Esophagus (tissue), 2 donors: Measurements from ENCODE around the gene NEK1. TPM values are rescaled to one million over a fixed set of nuclear protein-coding genes. Genes with fewer than 3 reads are reported as not detected.

Experiments
- H3K27ac ChIP-seq, 2 donors: one replicate each; pipeline ENCODE4 v1.5.1; 2013; ENCODE audit warnings: low read depth in 2 of 2, mild to moderate bottlenecking in 2 of 2, inconsistent platforms in 1 of 2, low read length in 1 of 2, moderate library complexity in 1 of 2
- H3K27me3 ChIP-seq, 2 donors: one replicate each; pipeline ENCODE4 v1.6.1; 2013; ENCODE audit warnings: low read length in 2 of 2, control low read depth in 1 of 2, mild to moderate bottlenecking in 1 of 2; ENCODE audit not compliant: insufficient read depth in 2 of 2, control insufficient read depth in 1 of 2
- H3K36me3 ChIP-seq, 2 donors: one replicate each; pipeline ENCODE4 v1.6.1; 2013; ENCODE audit warnings: low read length in 1 of 2; ENCODE audit not compliant: control insufficient read depth in 2 of 2, insufficient read depth in 2 of 2
- H3K4me1 ChIP-seq, 2 donors: one replicate each; pipeline ENCODE4 v1.6.1; 2013; ENCODE audit warnings: low read length in 1 of 2; ENCODE audit not compliant: control insufficient read depth in 2 of 2, insufficient read depth in 2 of 2
- H3K4me3 ChIP-seq, 2 donors: one replicate each; pipeline ENCODE4 v1.5.1; 2013; ENCODE audit warnings: low read length in 2 of 2, mild to moderate bottlenecking in 2 of 2, low read depth in 1 of 2, moderate library complexity in 1 of 2
- H3K9me3 ChIP-seq, 2 donors: one replicate each; pipeline ENCODE4 v1.6.1; 2013; ENCODE audit warnings: mild to moderate bottlenecking in 2 of 2, low read depth in 1 of 2, low read length in 1 of 2, moderate library complexity in 1 of 2; ENCODE audit not compliant: control insufficient read depth in 2 of 2, insufficient read depth in 1 of 2
- WGBS, 2 donors: extraction: QIAGEN DNeasy Blood & Tissue Kit; methylation state at CpG; one replicate each; pipeline ENCODE4 v1.1.7; 2013; 5-methylcytosine and 5-hydroxymethylcytosine counted together
- polyA plus RNA-seq, 2 donors: library from polyadenylated mRNA; stranded (reverse); fragments of 200-250 nt; gene quantifications; one replicate each; pipeline ENCODE4 v1.2.3, GENCODE V29; 2013
- donor health status: healthy with polysubstance abuse.
- donor health status: Bipolar disorder and iron deficiency.

Gene NEK1
- polyA plus RNA-seq, 2 donors = 2.5 to 2.9 TPM

- peaks cover 0 to 2% of the 10 kb centered on the region in 2 donors for H3K36me3 ChIP-seq
- no peak overlapping the region for H3K4me3 ChIP-seq
- H3K27me3 ChIP-seq = no peaks in the 10 kb centered on the region
- H3K27ac ChIP-seq = no peak overlapping the region
- no peaks in the 10 kb centered on the region for H3K4me1 ChIP-seq
- H3K9me3 ChIP-seq = no peaks in the 10 kb centered on the region
These were observed 214.1 kb downstream of the NEK1 start for GRCh38 chr4:169398316-169398715.

- WGBS, 2 donors = 69 to 77% methylated on average over 2 of the region's 2 CpGs
- Histone ChIP-seq H3K4me1 (no peaks in the 10 kb centered on the region), H3K27ac (no peak overlapping the region), H3K9me3 (no peaks in the 10 kb centered on the region), H3K36me3 (peaks cover 0 to 2% of the 10 kb centered on the region in 2 donors), H3K4me3 (no peak overlapping the region), H3K27me3 (no peaks in the 10 kb centered on the region)
These were observed 214.6 kb downstream of the NEK1 start for GRCh38 chr4:169397762-169398161.

- Histone ChIP-seq H3K9me3 (peaks cover 0 to 3% of the 10 kb centered on the region in 2 donors), H3K27me3 (no peaks in the 10 kb centered on the region), H3K4me3 (no peak overlapping the region), H3K36me3 (no peaks in the 10 kb centered on the region), H3K27ac (no peak overlapping the region), H3K4me1 (no peaks in the 10 kb centered on the region)
- WGBS, 2 donors = 69 to 71% methylated on average over 3 of the region's 3 CpGs
These were observed 227.0 kb downstream of the NEK1 start for GRCh38 chr4:169385376-169385775.

- Histone ChIP-seq H3K9me3 (peaks cover 0 to 3% of the 10 kb centered on the region in 2 donors), H3K27ac (no peak overlapping the region)
These were observed 227.6 kb downstream of the NEK1 start for GRCh38 chr4:169384779-169385178.

GRCh38 chr4:169383724-169384123 lies 228.7 kb downstream of the NEK1 start:
- Histone ChIP-seq H3K36me3 (no peaks in the 10 kb centered on the region), H3K27ac (no peak overlapping the region), H3K4me1 (no peaks in the 10 kb centered on the region), H3K27me3 (no peaks in the 10 kb centered on the region), H3K9me3 (peaks cover 0 to 3% of the 10 kb centered on the region in 2 donors), H3K4me3 (no peak overlapping the region)
- WGBS, 2 donors = 54 to 62% methylated on average over 3 of the region's 3 CpGs

More at GRCh38 chr4:169384779-169385178, 227.6 kb downstream of the NEK1 start:
- Histone ChIP-seq H3K4me3 (no peak overlapping the region), H3K4me1 (no peaks in the 10 kb centered on the region), H3K27me3 (no peaks in the 10 kb centered on the region), H3K36me3 (no peaks in the 10 kb centered on the region)
- WGBS, 2 donors = 89 to 90% methylated on average over 3 of the region's 3 CpGs

- no peak overlapping the region for H3K4me3 ChIP-seq
- H3K4me1 ChIP-seq = no peaks in the 10 kb centered on the region
- H3K27me3 ChIP-seq = no peaks in the 10 kb centered on the region
- peaks cover 6 to 7% of the 10 kb centered on the region in 2 donors for H3K9me3 ChIP-seq
- no peaks in the 10 kb centered on the region for H3K36me3 ChIP-seq
- H3K27ac ChIP-seq = no peak overlapping the region
These were observed 232.7 kb downstream of the NEK1 start for GRCh38 chr4:169379688-169380087.

- Histone ChIP-seq H3K4me3 (no peak overlapping the region), H3K27me3 (no peaks in the 10 kb centered on the region), H3K4me1 (no peaks in the 10 kb centered on the region), H3K27ac (no peak overlapping the region), H3K9me3 (peaks cover 3 to 7% of the 10 kb centered on the region in 2 donors), H3K36me3 (no peaks in the 10 kb centered on the region)
These were observed 235.0 kb downstream of the NEK1 start for GRCh38 chr4:169377367-169377766.

- Histone ChIP-seq H3K36me3 (no peaks in the 10 kb centered on the region), H3K4me1 (no peaks in the 10 kb centered on the region), H3K27me3 (no peaks in the 10 kb centered on the region), H3K4me3 (no peak overlapping the region), H3K27ac (no peak overlapping the region), H3K9me3 (peaks cover 3 to 7% of the 10 kb centered on the region in 2 donors)
- WGBS, 2 donors = 86 to 87% methylated on average over 1 of the region's 1 CpG
These were observed 236.0 kb downstream of the NEK1 start for GRCh38 chr4:169376421-169376820.

- Histone ChIP-seq H3K4me3 (no peak overlapping the region), H3K4me1 (no peaks in the 10 kb centered on the region), H3K27me3 (no peaks in the 10 kb centered on the region), H3K9me3 (peaks cover 3 to 7% of the 10 kb centered on the region in 2 donors), H3K27ac (no peak overlapping the region), H3K36me3 (no peaks in the 10 kb centered on the region)
- 93 to 94% methylated on average over 2 of the region's 2 CpGs for WGBS, 2 donors
These were observed 239.6 kb downstream of the NEK1 start for GRCh38 chr4:169372791-169373190.

GRCh38 chr4:169369634-169370033 lies 242.7 kb downstream of the NEK1 start:
- WGBS, 2 donors = 90 to 95% methylated on average over 6 of the region's 6 CpGs
- Histone ChIP-seq H3K36me3 (no peaks in the 10 kb centered on the region), H3K27ac (no peak overlapping the region), H3K4me1 (no peaks in the 10 kb centered on the region), H3K27me3 (no peaks in the 10 kb centered on the region), H3K4me3 (no peak overlapping the region), H3K9me3 (no peaks in the 10 kb centered on the region)
